HCT116 (cell line): ENCODE measurements around the gene SCTR.

Experiments
- EGR1 ChIP-seq: IDR thresholded peaks from 2 replicates; pipeline ENCODE4 v1.6.1; 2012; ENCODE audit warnings: low read depth
- EZH2phosphoT487 ChIP-seq: fragments of 200-600 bp; IDR thresholded peaks from 2 replicates; pipeline ENCODE4 v1.6.1; 2018; ENCODE audit warnings: antibody characterized with exemption, borderline replicate concordance
- POLR2A ChIP-seq: IDR thresholded peaks from 2 replicates; pipeline ENCODE4 v1.7.0; 2011; ENCODE audit warnings: borderline replicate concordance; ENCODE audit not compliant: insufficient read depth, insufficient read length; ENCODE audit errors: extremely low read depth
- SRF ChIP-seq: IDR thresholded peaks from 2 replicates; pipeline ENCODE4 v1.6.1; 2012; ENCODE audit warnings: low read depth
- YY1 ChIP-seq: IDR thresholded peaks from 2 replicates; pipeline ENCODE4 v1.6.1; 2011; ENCODE audit warnings: low read length, low read depth, moderate library complexity, mild to moderate bottlenecking; ENCODE audit not compliant: insufficient replicate concordance; ENCODE audit errors: extremely low read depth
- TF ChIP-seq, protein P1 (sequence below), 3 experiments: fragments of 200-600 bp in 1 of 3; sonication (generic) in 1 of 3; IDR thresholded peaks in 2 of 3; conservative IDR thresholded peaks in 1 of 3; 2 replicates each; pipeline ENCODE4 v1.5.1; 2012 to 2017; ENCODE audit warnings: low read depth in 2 of 3, low read length in 2 of 3, antibody characterized with exemption in 1 of 3, borderline replicate concordance in 1 of 3, control low read depth in 1 of 3, mild to moderate bottlenecking in 1 of 3, mixed read lengths in 1 of 3, mixed run types in 1 of 3, moderate library complexity in 1 of 3; ENCODE audit not compliant: insufficient read depth in 1 of 3
- TF ChIP-seq, protein P2 (sequence below): IDR thresholded peaks from 2 replicates; pipeline ENCODE4 v1.6.1; 2012; ENCODE audit warnings: low read depth

DNA sequence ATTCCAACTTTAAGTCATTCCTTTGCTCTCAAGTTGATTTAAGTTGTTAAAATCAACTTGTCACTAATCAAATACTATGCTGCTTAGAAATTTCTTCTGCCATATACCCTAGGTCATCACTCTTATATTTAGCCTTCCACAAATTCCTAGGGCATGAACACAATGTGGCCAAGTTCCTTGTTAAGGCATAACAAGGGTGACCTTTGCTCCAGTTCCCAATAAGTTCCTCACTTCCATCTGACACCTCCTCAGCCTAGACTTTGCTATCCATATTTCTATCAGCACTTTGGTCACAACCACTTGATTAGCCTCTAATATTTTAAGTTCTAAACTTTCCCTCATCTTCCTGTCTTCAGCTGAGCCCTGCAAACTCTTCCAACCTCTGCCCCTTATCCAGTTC lies 102.5 kb downstream of the SCTR start:
- TF ChIP-seq, protein P1, sequence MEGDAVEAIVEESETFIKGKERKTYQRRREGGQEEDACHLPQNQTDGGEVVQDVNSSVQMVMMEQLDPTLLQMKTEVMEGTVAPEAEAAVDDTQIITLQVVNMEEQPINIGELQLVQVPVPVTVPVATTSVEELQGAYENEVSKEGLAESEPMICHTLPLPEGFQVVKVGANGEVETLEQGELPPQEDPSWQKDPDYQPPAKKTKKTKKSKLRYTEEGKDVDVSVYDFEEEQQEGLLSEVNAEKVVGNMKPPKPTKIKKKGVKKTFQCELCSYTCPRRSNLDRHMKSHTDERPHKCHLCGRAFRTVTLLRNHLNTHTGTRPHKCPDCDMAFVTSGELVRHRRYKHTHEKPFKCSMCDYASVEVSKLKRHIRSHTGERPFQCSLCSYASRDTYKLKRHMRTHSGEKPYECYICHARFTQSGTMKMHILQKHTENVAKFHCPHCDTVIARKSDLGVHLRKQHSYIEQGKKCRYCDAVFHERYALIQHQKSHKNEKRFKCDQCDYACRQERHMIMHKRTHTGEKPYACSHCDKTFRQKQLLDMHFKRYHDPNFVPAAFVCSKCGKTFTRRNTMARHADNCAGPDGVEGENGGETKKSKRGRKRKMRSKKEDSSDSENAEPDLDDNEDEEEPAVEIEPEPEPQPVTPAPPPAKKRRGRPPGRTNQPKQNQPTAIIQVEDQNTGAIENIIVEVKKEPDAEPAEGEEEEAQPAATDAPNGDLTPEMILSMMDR (IDR thresholded peaks at IDR 0.05 in 2 of 3, conservative IDR thresholded peaks at IDR 0.05 in 1 of 3; ENCODE audit: borderline replicate concordance in 1 of 3, insufficient read depth in 1 of 3, low read depth in 2 of 3, low read length in 2 of 3), result no peak
- TF ChIP-seq YY1 (no peak), SRF (no peak), EGR1 (no peak), POLR2A (no peak), EZH2phosphoT487 (no peak)
- TF ChIP-seq, protein P2, sequence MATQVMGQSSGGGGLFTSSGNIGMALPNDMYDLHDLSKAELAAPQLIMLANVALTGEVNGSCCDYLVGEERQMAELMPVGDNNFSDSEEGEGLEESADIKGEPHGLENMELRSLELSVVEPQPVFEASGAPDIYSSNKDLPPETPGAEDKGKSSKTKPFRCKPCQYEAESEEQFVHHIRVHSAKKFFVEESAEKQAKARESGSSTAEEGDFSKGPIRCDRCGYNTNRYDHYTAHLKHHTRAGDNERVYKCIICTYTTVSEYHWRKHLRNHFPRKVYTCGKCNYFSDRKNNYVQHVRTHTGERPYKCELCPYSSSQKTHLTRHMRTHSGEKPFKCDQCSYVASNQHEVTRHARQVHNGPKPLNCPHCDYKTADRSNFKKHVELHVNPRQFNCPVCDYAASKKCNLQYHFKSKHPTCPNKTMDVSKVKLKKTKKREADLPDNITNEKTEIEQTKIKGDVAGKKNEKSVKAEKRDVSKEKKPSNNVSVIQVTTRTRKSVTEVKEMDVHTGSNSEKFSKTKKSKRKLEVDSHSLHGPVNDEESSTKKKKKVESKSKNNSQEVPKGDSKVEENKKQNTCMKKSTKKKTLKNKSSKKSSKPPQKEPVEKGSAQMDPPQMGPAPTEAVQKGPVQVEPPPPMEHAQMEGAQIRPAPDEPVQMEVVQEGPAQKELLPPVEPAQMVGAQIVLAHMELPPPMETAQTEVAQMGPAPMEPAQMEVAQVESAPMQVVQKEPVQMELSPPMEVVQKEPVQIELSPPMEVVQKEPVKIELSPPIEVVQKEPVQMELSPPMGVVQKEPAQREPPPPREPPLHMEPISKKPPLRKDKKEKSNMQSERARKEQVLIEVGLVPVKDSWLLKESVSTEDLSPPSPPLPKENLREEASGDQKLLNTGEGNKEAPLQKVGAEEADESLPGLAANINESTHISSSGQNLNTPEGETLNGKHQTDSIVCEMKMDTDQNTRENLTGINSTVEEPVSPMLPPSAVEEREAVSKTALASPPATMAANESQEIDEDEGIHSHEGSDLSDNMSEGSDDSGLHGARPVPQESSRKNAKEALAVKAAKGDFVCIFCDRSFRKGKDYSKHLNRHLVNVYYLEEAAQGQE, result no peak
